GM12865 (cell line): ENCODE measurements around the gene OR5C1.
"Not testable (repeated sequence)": the region's sequence is repeated elsewhere in the genome, so short reads cannot be mapped to it uniquely, and the experiment has no call there.

Source experiments
- DNase-seq: peaks from one replicate; pipeline ENCODE4 v3.0.0; 2010; ENCODE audit warnings: low read depth
- H3K4me3 ChIP-seq: 2 replicates; pipeline ENCODE4 v1.5.1; 2011; ENCODE audit warnings: mild to moderate bottlenecking, low read depth, low read length, control low read depth
- TF ChIP-seq, protein P1 (sequence below): IDR thresholded peaks from 2 replicates; pipeline ENCODE4 v1.5.1; 2011; ENCODE audit warnings: low read length, control low read depth, low read depth, inconsistent platforms; ENCODE audit not compliant: insufficient read depth; ENCODE audit errors: missing control alignments

The OR5C1 gene

DNA sequence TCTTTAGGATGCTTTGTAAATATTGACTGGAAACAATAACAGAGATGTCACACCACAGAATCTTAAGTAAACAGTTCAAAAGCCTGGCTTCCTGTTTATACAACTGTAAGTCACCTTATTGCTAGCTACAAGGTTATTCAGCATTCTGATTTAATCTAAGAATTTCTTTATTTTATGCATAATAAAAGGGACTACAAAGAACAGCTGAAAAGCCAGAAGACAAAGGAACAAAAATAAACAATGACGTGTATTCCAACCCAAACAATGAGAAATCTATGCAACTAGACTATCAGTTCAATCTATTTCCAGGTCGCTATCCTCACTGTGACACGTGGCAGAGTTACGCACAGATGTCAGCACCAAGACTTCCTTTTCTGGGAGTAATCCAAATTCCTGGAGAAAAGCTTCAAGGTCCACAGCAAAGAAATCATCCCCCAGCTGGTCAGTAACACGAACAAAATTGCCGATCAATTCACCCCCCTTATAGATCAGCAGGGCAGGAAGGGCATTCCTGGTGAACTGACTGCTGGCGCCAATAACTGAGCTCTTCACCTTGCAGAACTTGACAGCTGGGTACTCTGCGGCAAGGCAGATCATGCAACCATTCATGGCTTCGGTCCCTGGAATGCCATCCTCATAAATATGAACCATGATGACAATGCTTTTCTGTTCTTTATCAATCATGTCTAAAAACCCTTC, 31.2 kb downstream of the OR5C1 start:
- no peak for DNase-seq
- TF ChIP-seq, protein P1, sequence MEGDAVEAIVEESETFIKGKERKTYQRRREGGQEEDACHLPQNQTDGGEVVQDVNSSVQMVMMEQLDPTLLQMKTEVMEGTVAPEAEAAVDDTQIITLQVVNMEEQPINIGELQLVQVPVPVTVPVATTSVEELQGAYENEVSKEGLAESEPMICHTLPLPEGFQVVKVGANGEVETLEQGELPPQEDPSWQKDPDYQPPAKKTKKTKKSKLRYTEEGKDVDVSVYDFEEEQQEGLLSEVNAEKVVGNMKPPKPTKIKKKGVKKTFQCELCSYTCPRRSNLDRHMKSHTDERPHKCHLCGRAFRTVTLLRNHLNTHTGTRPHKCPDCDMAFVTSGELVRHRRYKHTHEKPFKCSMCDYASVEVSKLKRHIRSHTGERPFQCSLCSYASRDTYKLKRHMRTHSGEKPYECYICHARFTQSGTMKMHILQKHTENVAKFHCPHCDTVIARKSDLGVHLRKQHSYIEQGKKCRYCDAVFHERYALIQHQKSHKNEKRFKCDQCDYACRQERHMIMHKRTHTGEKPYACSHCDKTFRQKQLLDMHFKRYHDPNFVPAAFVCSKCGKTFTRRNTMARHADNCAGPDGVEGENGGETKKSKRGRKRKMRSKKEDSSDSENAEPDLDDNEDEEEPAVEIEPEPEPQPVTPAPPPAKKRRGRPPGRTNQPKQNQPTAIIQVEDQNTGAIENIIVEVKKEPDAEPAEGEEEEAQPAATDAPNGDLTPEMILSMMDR, result no peak
- H3K4me3 ChIP-seq, result no peak overlapping the region

DNA sequence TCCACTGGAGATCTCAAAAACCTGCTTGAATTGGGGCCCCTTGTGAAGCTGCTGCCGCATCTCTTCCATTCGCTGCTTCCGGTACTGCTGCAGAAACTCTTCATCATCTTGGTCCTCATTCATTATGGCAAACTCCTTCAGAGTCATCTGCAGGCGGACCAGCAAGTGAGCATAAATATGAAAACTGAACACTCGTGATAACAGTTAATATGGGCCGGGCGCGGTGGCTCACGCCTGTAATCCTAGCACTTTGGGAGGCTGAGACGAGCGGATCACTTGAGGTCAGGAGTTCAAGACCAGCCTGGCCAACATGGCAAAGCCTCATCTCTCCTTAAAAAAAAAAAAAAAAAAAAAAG, 31.7 kb downstream of the OR5C1 start:
- DNase-seq, result no peak
- H3K4me3 ChIP-seq, result no peak overlapping the region
- TF ChIP-seq, protein P1, result no peak

DNA sequence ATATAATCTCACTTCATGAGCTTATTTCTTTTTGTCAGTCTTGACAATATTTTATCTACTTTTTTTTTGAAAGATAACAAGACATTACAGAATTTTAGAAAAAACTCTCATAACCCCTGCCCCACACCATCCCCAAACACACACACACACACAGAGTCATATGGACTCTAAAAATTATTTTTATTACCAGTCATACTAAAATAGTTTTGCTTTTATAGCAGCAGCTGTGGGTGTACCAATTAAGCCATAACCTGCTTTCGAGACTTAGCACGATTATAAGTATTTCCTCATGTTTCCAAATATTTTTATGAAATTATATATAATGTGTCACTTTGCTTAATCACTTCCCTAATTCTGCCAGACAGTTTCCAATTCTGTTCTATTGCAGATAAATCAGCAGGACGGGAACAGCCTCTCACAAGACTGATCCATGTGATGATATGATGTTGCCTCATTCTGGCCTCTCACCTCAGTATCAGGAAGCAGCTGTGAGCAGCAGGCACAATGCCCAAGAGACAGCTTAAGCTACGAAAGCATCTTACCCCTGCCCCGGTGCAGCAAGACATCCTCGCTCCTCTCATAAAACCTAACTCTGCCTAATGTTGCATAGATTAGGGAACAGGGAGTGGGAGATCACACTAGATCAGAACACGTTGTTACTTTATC, 32.7 kb downstream of the OR5C1 start:
- no peak for DNase-seq
- TF ChIP-seq, protein P1, result no peak

DNA sequence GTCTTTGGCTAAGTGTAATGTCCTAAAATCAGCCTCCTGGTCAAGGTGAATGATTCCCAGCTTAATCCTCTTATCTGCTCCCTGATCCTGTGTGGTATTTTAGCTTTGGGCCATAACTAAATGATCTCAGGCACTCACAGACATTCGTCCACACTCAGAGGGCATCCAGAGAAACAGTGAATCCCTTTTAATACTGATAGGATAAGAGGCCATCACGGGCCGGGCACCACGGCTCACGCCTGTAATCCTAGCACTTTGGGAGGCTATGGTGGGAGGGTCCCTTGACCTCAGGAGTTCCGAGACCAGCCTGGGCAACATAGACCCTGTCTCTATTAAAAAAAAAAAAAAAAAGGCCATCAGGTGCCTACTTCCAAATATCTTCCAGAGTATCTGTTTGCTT, 33.3 kb downstream of the OR5C1 start:
- TF ChIP-seq, protein P1, result no peak

More for the DNA sequence above, 32.7 kb downstream of the OR5C1 start:
- H3K4me3 ChIP-seq, result no peak overlapping the region

DNA sequence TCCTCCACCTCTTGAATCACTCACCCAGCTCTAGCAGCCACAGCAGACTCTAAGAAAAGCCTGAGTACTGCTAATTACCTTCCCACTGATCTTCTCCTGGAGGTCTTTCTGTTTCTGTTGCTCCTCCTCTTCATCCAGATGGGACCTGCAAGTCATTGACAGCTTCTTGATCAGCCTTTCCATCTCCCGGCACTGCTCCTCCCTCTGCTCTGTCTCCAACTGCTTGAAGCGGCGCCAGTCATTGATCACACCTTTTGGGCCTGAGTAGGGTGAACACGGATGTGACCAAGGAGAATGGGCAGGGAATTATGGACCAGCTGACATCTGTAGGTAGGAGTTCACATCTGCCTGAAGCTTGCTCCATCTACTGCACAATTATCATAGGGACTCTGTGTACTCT, 34.2 kb downstream of the OR5C1 start:
- no peak for DNase-seq
- H3K4me3 ChIP-seq, result no peak overlapping the region
- TF ChIP-seq, protein P1, result no peak

More for the DNA sequence above, 33.3 kb downstream of the OR5C1 start:
- no peak overlapping the region for H3K4me3 ChIP-seq
- no peak for DNase-seq

DNA sequence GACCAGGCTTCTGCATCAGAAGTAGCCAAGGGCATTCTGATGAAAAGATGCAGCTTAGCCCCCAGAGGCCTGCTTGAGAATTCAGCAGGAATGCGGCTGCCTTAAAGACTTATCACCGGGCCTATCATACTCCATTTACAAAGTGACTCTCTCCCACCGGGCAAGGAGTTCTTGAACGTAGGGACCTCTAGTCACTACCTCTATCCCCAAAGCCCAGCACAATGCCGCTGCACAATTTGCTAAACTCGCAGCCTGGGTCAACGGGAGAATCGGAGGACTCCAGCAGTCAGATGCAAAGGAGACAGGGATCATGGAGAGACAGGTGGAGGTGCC, 39.0 kb downstream of the OR5C1 start:
- peak overlapping the region; percentile 97 for H3K4me3 ChIP-seq
- TF ChIP-seq, protein P1, result no peak
- no peak for DNase-seq

DNA sequence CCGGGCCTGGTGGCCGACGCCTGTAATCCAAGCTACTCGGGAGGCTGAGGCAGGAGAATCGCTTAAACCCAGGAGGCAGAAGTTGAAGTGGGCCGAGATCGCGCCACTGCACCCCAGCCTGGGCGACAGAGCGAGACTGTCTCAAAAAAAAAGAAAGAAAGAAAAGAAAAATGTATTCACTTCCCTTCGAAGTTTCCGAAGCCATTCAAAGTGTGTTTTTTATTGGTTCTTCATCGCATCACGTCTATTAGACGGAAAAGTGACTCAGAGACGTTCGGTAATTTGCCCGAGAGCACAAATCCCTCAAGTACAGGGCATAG, 40.2 kb downstream of the OR5C1 start:
- peak overlapping the region; percentile 97 for H3K4me3 ChIP-seq
- DNase-seq, result not testable (repeated sequence)
